ENCODE measurements around the gene C6orf163. TPM values are rescaled to one million over a fixed set of nuclear protein-coding genes. Genes with fewer than 3 reads are reported as not detected.
"Not testable (repeated sequence)": the region's sequence is repeated elsewhere in the genome, so short reads cannot be mapped to it uniquely, and the experiment has no call there.

Gene C6orf163
- polyA plus RNA-seq (ENCODE audit: insufficient read length in 4 of 4) = 1 to 10 TPM; 2.8 to 4.7 (median 3.8) TPM

GRCh38 chr6:87344731-87345130 lies at the start of gene C6orf163:
Gene C6orf163 (plus strand): TSS chr6:87344813. CDS start chr6:87345100, 287 bp downstream.
- no peak for DNase-seq (ENCODE audit: low read depth in 4 of 4, low spot score in 3 of 4)

GRCh38 chr6:87297119-87297518 lies 47.5 kb upstream of the C6orf163 start:
- DNase-seq (ENCODE audit: low read depth in 4 of 4, low spot score in 3 of 4) = no peak

- DNase-seq (ENCODE audit: low read depth in 4 of 4, low spot score in 3 of 4) = not testable (repeated sequence)
Observed at GRCh38 chr6:87301277-87301676, 43.3 kb upstream of the C6orf163 start.

- no peak for DNase-seq (ENCODE audit: low read depth in 4 of 4, low spot score in 3 of 4)
Observed at GRCh38 chr6:87308970-87309369, 35.6 kb upstream of the C6orf163 start.

GRCh38 chr6:87312860-87313259 lies 31.8 kb upstream of the C6orf163 start:
- DNase-seq (ENCODE audit: low read depth in 4 of 4, low spot score in 3 of 4) = no peak

- no peak for DNase-seq (ENCODE audit: low read depth in 4 of 4, low spot score in 3 of 4)
Observed at GRCh38 chr6:87315071-87315470, 29.5 kb upstream of the C6orf163 start.

- no peak for DNase-seq (ENCODE audit: low read depth in 4 of 4, low spot score in 3 of 4)
Observed at GRCh38 chr6:87319271-87319987, 25.2 kb upstream of the C6orf163 start.

GRCh38 chr6:87322304-87323212 lies 22.1 kb upstream of the C6orf163 start, which contains the start of gene SMIM8:
Gene SMIM8 (plus strand): TSS chr6:87322588. CDS start chr6:87337032, 14,444 bp downstream.
- peak; percentile 48 to 73 (median 64) for DNase-seq (ENCODE audit: low read depth in 4 of 4, low spot score in 3 of 4)

- not testable (repeated sequence) for DNase-seq (ENCODE audit: low read depth in 4 of 4, low spot score in 3 of 4)
Observed at GRCh38 chr6:87323880-87324279, 20.7 kb upstream of the C6orf163 start.

- no peak for DNase-seq (ENCODE audit: low read depth in 4 of 4, low spot score in 3 of 4)
Observed at GRCh38 chr6:87330961-87331360, 13.7 kb upstream of the C6orf163 start.

GRCh38 chr6:87333033-87333432 lies 11.6 kb upstream of the C6orf163 start:
- no peak for DNase-seq (ENCODE audit: low read depth in 4 of 4, low spot score in 3 of 4)

GRCh38 chr6:87333591-87334181 lies 10.9 kb upstream of the C6orf163 start:
- DNase-seq (ENCODE audit: low read depth in 4 of 4, low spot score in 3 of 4) = no peak

GRCh38 chr6:87334683-87335082 lies 9.9 kb upstream of the C6orf163 start:
- no peak for DNase-seq (ENCODE audit: low read depth in 4 of 4, low spot score in 3 of 4)

GRCh38 chr6:87336367-87336766 lies 8.2 kb upstream of the C6orf163 start:
- no peak for DNase-seq (ENCODE audit: low read depth in 4 of 4, low spot score in 3 of 4)

- no peak for DNase-seq (ENCODE audit: low read depth in 4 of 4, low spot score in 3 of 4)
Observed at GRCh38 chr6:87340230-87340629, 4.4 kb upstream of the C6orf163 start.

- no peak for DNase-seq (ENCODE audit: low read depth in 4 of 4, low spot score in 3 of 4)
Observed at GRCh38 chr6:87341158-87341557, 3.5 kb upstream of the C6orf163 start.

GRCh38 chr6:87341899-87342298 lies 2.7 kb upstream of the C6orf163 start:
- DNase-seq (ENCODE audit: low read depth in 4 of 4, low spot score in 3 of 4) = no peak

- no peak for DNase-seq (ENCODE audit: low read depth in 4 of 4, low spot score in 3 of 4)
Observed at GRCh38 chr6:87342829-87343228, 1.8 kb upstream of the C6orf163 start.

- no peak for DNase-seq (ENCODE audit: low read depth in 4 of 4, low spot score in 3 of 4)
Observed at GRCh38 chr6:87346700-87347099, 2.1 kb downstream of the C6orf163 start.

- no peak for DNase-seq (ENCODE audit: low read depth in 4 of 4, low spot score in 3 of 4)
Observed at GRCh38 chr6:87349896-87350295, 5.3 kb downstream of the C6orf163 start.

- no peak for DNase-seq (ENCODE audit: low read depth in 4 of 4, low spot score in 3 of 4)
Observed at GRCh38 chr6:87350516-87350915, 5.9 kb downstream of the C6orf163 start.
